Panc1 (cell line): Measurements from ENCODE around the gene TNIK. TPM values are rescaled to one million over a fixed set of nuclear protein-coding genes. Genes with fewer than 3 reads are reported as not detected.

Source experiments
- ATAC-seq: fragments of 200-7000 bp; cut with Tn5 transposase; 2 replicates; pipeline ENCODE4 v1.9.1; 2020; ENCODE audit warnings: mild to moderate bottlenecking, moderate library complexity
- BruUV-seq: library from RNA; stranded (reverse); fragments of 400-500 nt; replicated peaks from 2 replicates; lab custom pipeline; 2021; lab: Mats Ljungman, UMichigan
- CTCF ChIA-PET: fragments of 300-600 bp; sonication (Branson Sonifier 250); formaldehyde crosslinking; loops from one replicate; lab custom pipeline; 2022; ENCODE audit warnings: antibody characterized with exemption; lab: Charles Lee
- POLR2A ChIA-PET: fragments of 300-600 bp; sonication (Branson Sonifier 250); formaldehyde crosslinking; loops from one replicate; lab custom pipeline; 2022; ENCODE audit warnings: antibody characterized with exemption; lab: Charles Lee
- DNase-seq: peaks from one replicate; pipeline ENCODE4 v3.0.0-alpha.2; 2010; ENCODE audit warnings: low read depth, low spot score
- H3K27ac ChIP-seq: 2 replicates; pipeline ENCODE4 v1.5.1; 2011; ENCODE audit warnings: mild to moderate bottlenecking, low read length, inconsistent platforms
- H3K27me3 ChIP-seq: fragments of 200-500 bp; sonication (Bioruptor generic); 2 replicates; pipeline ENCODE4 v1.6.0; 2014; ENCODE audit warnings: low read length, inconsistent platforms; ENCODE audit not compliant: control insufficient read depth, insufficient read depth
- H3K36me3 ChIP-seq: fragments of 200-500 bp; sonication (Bioruptor generic); 2 replicates; pipeline ENCODE4 v1.5.1; 2014; ENCODE audit warnings: inconsistent platforms, mild to moderate bottlenecking, low read length, moderate library complexity; ENCODE audit not compliant: control insufficient read depth, insufficient read depth
- H3K4me1 ChIP-seq: 2 replicates; pipeline ENCODE4 v1.5.1; 2011; ENCODE audit warnings: inconsistent platforms, mild to moderate bottlenecking, low read length, moderate library complexity; ENCODE audit not compliant: control insufficient read depth, insufficient read depth
- H3K4me3 ChIP-seq, 2 experiments: 2 replicates each; pipeline ENCODE4 v1.5.1; 2011 to 2012; ENCODE audit warnings: low read depth in 2 of 2, low read length in 2 of 2, mild to moderate bottlenecking in 2 of 2, inconsistent platforms in 1 of 2, moderate library complexity in 1 of 2
- H3K9me3 ChIP-seq: fragments of 200-500 bp; sonication (Bioruptor generic); 2 replicates; pipeline ENCODE4 v1.5.1; 2014; ENCODE audit warnings: low read depth, mild to moderate bottlenecking, inconsistent platforms, low read length, moderate library complexity; ENCODE audit not compliant: control insufficient read depth, insufficient read depth
- CTCF ChIP-seq: fragments of 450-650 bp; IDR thresholded peaks from 2 replicates; pipeline ENCODE4 v1.5.1; 2017; ENCODE audit warnings: mild to moderate bottlenecking
- POLR2AphosphoS5 ChIP-seq: IDR thresholded peaks from 2 replicates; pipeline ENCODE4 v1.6.1; 2012; ENCODE audit warnings: mild to moderate bottlenecking, low read depth, low read length, moderate library complexity
- REST ChIP-seq, 2 experiments: IDR thresholded peaks; 2 replicates each; pipeline ENCODE4 v1.6.1; 2011 to 2012; ENCODE audit warnings: low read depth in 2 of 2, control low read depth in 1 of 2, low read length in 1 of 2, mild to moderate bottlenecking in 1 of 2, moderate library complexity in 1 of 2; ENCODE audit not compliant: insufficient read depth in 1 of 2
- SIN3A ChIP-seq: IDR thresholded peaks from 2 replicates; pipeline ENCODE4 v1.6.1; 2012; ENCODE audit warnings: low read depth, mild to moderate bottlenecking, low read length, moderate library complexity, borderline replicate concordance; ENCODE audit not compliant: insufficient read depth
- TCF7L2 ChIP-seq: IDR thresholded peaks from 2 replicates; pipeline ENCODE4 v1.6.1; 2011; ENCODE audit warnings: mild to moderate bottlenecking, low read depth, low read length, inconsistent platforms
- in situ Hi-C: cut with HindIII; loops from 2 replicates; pipeline ENCODE4 v1.10.0; 2016; ENCODE audit warnings: low sequenced_read_pairs, low pct_unique_long_range_greater_than_20kb
- intact Hi-C: fragments of 100-400 bp; cut with micrococcal nuclease; formaldehyde crosslinking; loops from one replicate; pipeline ENCODE4 v1.10.0; 2022; ENCODE audit not compliant: unreplicated experiment
- total RNA-seq: library from RNA; stranded (reverse); gene quantifications from one replicate; pipeline ENCODE4 v1.2.1, GENCODE V29; 2021; ENCODE audit not compliant: unreplicated experiment

Gene TNIK
- total RNA-seq, 1 experiment from 2014 or later: 1.9 TPM

DNA sequence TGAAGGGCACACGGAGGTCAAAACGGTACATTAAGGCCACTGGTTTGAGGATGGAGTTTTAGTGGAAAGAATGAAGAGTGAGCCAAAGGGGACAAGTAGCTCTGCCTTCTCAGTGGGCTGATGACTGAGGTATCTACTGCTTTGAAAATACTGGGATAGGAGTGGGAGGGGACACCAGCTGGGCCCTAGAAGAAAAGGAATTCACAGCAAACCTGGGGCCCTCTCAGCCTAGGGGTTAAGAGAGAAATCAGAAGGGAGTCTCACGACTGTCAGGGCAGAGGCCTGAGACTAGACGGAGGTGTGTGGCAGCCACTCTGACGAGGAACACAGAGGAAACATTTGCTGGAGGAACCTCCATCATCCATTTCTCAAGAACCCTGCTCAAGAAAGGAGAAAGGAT, 75.1 kb downstream of the TNIK start:
- in situ Hi-C loops (no loop called here), intact Hi-C loops (no loop called here)
- no peaks in the 10 kb centered on the region for H3K9me3 ChIP-seq
- H3K4me1 ChIP-seq: no peaks in the 10 kb centered on the region
- no peaks in the 10 kb centered on the region for H3K27me3 ChIP-seq
- ChIA-PET POLR2A (no interaction called here), CTCF (no interaction called here)
- H3K36me3 ChIP-seq: no peaks in the 10 kb centered on the region
- TF ChIP-seq TCF7L2: no peak
- no peak for TF ChIP-seq REST (IDR thresholded peaks at IDR 0.05; ENCODE audit: insufficient read depth in 1 of 2, low read depth in 2 of 2, low read length in 1 of 2)
- no peak for TF ChIP-seq SIN3A
- TF ChIP-seq CTCF: no peak
- TF ChIP-seq POLR2AphosphoS5: no peak
- no peak overlapping the region for H3K27ac ChIP-seq
- BruUV-seq: no TSS peak
- H3K4me3 ChIP-seq: no peak overlapping the region
- ATAC-seq: no peak
- DNase-seq: no peak

- POLR2A ChIA-PET: no interaction called here
- H3K9me3 ChIP-seq: no peaks in the 10 kb centered on the region
- TF ChIP-seq SIN3A: no peak
- no peak for TF ChIP-seq TCF7L2
- TF ChIP-seq POLR2AphosphoS5: no peak
- no peak for TF ChIP-seq REST (IDR thresholded peaks at IDR 0.05; ENCODE audit: insufficient read depth in 1 of 2, low read depth in 2 of 2, low read length in 1 of 2)
- TF ChIP-seq CTCF: no peak
- intact Hi-C loops (no loop called here), in situ Hi-C loops (no loop called here)
- no TSS peak for BruUV-seq
- no peak for DNase-seq
- no peak overlapping the region for H3K27ac ChIP-seq
- no peaks in the 10 kb centered on the region for H3K4me1 ChIP-seq
- no peaks in the 10 kb centered on the region for H3K27me3 ChIP-seq
- ATAC-seq: no peak
- no peaks in the 10 kb centered on the region for H3K36me3 ChIP-seq
- no peak overlapping the region for H3K4me3 ChIP-seq
- CTCF ChIA-PET: no interaction called here
These were observed 75.9 kb downstream of the TNIK start for GRCh38 chr3:171384101-171384891.
